ENCODE data around the gene CLTCL1. TPM values are rescaled to one million over a fixed set of nuclear protein-coding genes. Genes with fewer than 3 reads are reported as not detected.

The CLTCL1 gene
- total RNA-seq, 1 experiment from 2014 or later: 7.1 TPM

DNA sequence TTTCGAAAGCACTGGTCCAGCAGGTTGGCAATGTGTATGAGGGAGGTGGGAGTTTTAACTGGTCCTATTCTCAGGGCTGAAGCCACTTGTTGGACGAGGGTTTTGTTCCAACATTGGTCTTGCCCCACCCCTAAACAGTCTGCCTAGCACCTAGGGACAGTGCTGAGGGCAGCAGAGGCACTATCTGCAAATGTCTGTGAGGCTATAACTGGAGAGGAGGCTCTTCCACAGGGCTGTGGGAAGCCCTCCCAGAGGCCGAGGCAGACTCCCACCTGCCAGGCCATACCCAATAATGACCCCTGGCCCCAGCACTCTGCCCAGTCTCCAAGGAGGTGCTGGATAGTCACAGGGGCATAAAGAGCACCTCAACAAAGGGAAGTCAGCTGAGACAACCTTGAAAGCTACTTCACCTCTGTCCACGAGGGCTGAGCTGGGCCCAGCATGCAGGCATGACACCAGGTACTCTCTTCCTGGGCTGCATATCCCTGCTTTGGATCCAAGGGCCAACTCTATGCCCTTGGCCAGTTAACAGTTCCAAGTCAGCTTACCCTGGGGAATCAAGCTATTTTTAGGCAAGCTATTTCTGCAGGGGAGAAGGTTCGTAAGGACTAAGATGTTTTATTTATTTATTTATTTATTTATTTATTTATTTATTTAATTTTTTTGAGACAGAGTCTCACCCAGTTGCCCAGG, 72.8 kb downstream of the CLTCL1 start (continued):
- TF ChIP-seq, protein P1, sequence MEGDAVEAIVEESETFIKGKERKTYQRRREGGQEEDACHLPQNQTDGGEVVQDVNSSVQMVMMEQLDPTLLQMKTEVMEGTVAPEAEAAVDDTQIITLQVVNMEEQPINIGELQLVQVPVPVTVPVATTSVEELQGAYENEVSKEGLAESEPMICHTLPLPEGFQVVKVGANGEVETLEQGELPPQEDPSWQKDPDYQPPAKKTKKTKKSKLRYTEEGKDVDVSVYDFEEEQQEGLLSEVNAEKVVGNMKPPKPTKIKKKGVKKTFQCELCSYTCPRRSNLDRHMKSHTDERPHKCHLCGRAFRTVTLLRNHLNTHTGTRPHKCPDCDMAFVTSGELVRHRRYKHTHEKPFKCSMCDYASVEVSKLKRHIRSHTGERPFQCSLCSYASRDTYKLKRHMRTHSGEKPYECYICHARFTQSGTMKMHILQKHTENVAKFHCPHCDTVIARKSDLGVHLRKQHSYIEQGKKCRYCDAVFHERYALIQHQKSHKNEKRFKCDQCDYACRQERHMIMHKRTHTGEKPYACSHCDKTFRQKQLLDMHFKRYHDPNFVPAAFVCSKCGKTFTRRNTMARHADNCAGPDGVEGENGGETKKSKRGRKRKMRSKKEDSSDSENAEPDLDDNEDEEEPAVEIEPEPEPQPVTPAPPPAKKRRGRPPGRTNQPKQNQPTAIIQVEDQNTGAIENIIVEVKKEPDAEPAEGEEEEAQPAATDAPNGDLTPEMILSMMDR (IDR thresholded peaks at IDR 0.05 in 2 of 3, conservative IDR thresholded peaks at IDR 0.05 in 1 of 3; ENCODE audit: borderline replicate concordance in 1 of 3, insufficient read depth in 1 of 3, low read depth in 2 of 3, low read length in 2 of 3): no peak
- TF ChIP-seq RAD21 (IDR thresholded peaks at IDR 0.05; ENCODE audit: low read depth) (no peak), CBX3 (IDR thresholded peaks at IDR 0.05; ENCODE audit: low read depth) (no peak), CEBPB (IDR thresholded peaks at IDR 0.05; ENCODE audit: low read depth) (no peak), ZNF274 (IDR thresholded peaks at IDR 0.05; ENCODE audit: low read depth, low read length) (no peak), ELF1 (IDR thresholded peaks at IDR 0.05; ENCODE audit: borderline replicate concordance, low read depth) (no peak), EZH2phosphoT487 (IDR thresholded peaks at IDR 0.05; ENCODE audit: borderline replicate concordance) (no peak), SIN3A (IDR thresholded peaks at IDR 0.05; ENCODE audit: low read depth) (no peak), FOSL1 (IDR thresholded peaks at IDR 0.05; ENCODE audit: low read depth) (no peak)

GRCh38 chr22:19216579-19216978, 74.9 kb downstream of the CLTCL1 start:
- intact Hi-C loops (cut with micrococcal nuclease): no loop called here
- CTCF ChIA-PET: no interaction called here
- H3K9me3 ChIP-seq (ENCODE audit: control insufficient read depth in 1 of 2, insufficient read depth in 1 of 2, low read depth in 1 of 2, low read length in 2 of 2): no peaks in the 10 kb centered on the region
- POLR2A ChIA-PET: no interaction called here
- H3K4me2 ChIP-seq (ENCODE audit: low read length): no peak overlapping the region
- peaks cover 0 to 5% of the 10 kb centered on the region in 2 experiments; a peak in 2 of 4 replicates for H3K4me1 ChIP-seq (ENCODE audit: control insufficient read depth in 1 of 2, insufficient read depth in 2 of 2, low read length in 2 of 2)
- no peaks in the 10 kb centered on the region for H4K20me1 ChIP-seq (ENCODE audit: insufficient read depth)
- H3K9me2 ChIP-seq (ENCODE audit: insufficient read depth): no peaks in the 10 kb centered on the region
- H3K27me3 ChIP-seq (ENCODE audit: insufficient read depth, low read length): no peaks in the 10 kb centered on the region
- no peak overlapping the region for H3K4me3 ChIP-seq (replicated peaks in 1 of 2; ENCODE audit: low read depth in 1 of 2, low read length in 2 of 2)
- RAD21 ChIA-PET (ENCODE audit: low non-redundant PET in 1 of 2, low total read pairs in 2 of 2, uncharacterized antibody in 2 of 2, unreplicated experiment in 2 of 2): no interaction called here
- no TSS peak for BruUV-seq (replicated peaks)
- H3K79me2 ChIP-seq (ENCODE audit: insufficient read depth, low read length): no peaks in the 10 kb centered on the region
- no peak overlapping the region for H2AFZ ChIP-seq (ENCODE audit: low read depth, low read length, poor library complexity, severe bottlenecking)
- H3K27ac ChIP-seq (ENCODE audit: low read depth, low read length): no peak overlapping the region
- DNase-seq (ENCODE audit: low read depth, low spot score) (no peak), ATAC-seq (no peak)
- no peak overlapping the region for H3K9ac ChIP-seq (ENCODE audit: low read length)
- 0 out of 4 replicates have a peak, but pooled peaks cover 0 to 6% of the 10 kb centered on the region in 2 experiments for H3K36me3 ChIP-seq (ENCODE audit: control insufficient read depth in 1 of 2, insufficient read depth in 2 of 2, low read length in 2 of 2)
- TF ChIP-seq CEBPB (IDR thresholded peaks at IDR 0.05; ENCODE audit: low read depth) (no peak), JUND (IDR thresholded peaks at IDR 0.05) (no peak), FOSL1 (IDR thresholded peaks at IDR 0.05; ENCODE audit: low read depth) (no peak), POLR2AphosphoS5 (IDR thresholded peaks at IDR 0.05; ENCODE audit: low read depth, low read length) (no peak), ZBTB33 (IDR thresholded peaks at IDR 0.05; ENCODE audit: extremely low read depth, insufficient replicate concordance, low read length) (no peak), RAD21 (IDR thresholded peaks at IDR 0.05; ENCODE audit: low read depth) (no peak), SP1 (IDR thresholded peaks at IDR 0.05; ENCODE audit: low read depth) (no peak), ELF1 (IDR thresholded peaks at IDR 0.05; ENCODE audit: borderline replicate concordance, low read depth) (no peak), TCF7L2 (IDR thresholded peaks at IDR 0.05; ENCODE audit: borderline replicate concordance, extremely low read depth, insufficient read depth, insufficient read length) (no peak), ZFX (IDR thresholded peaks at IDR 0.05) (no peak), CBX3 (IDR thresholded peaks at IDR 0.05; ENCODE audit: low read depth) (no peak), SRF (IDR thresholded peaks at IDR 0.05; ENCODE audit: low read depth) (no peak), YY1 (IDR thresholded peaks at IDR 0.05; ENCODE audit: extremely low read depth, insufficient replicate concordance, low read depth, low read length) (no peak), SIN3A (IDR thresholded peaks at IDR 0.05; ENCODE audit: low read depth) (no peak)
- TF ChIP-seq, protein P1 (IDR thresholded peaks at IDR 0.05 in 2 of 3, conservative IDR thresholded peaks at IDR 0.05 in 1 of 3; ENCODE audit: borderline replicate concordance in 1 of 3, insufficient read depth in 1 of 3, low read depth in 2 of 3, low read length in 2 of 3): no peak
- TF ChIP-seq, protein P2, sequence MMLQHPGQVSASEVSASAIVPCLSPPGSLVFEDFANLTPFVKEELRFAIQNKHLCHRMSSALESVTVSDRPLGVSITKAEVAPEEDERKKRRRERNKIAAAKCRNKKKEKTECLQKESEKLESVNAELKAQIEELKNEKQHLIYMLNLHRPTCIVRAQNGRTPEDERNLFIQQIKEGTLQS (IDR thresholded peaks at IDR 0.05): no peak
